Left hindlimb (tissue), 1 donor: ENCODE measurements around the gene LAMB3.

ENCODE experiments used
- DNase-seq: peaks from one replicate; pipeline ENCODE4 v3.0.0-alpha.2; 2018

The LAMB3 gene

GRCh38 chr1:209590405-209590804 is 61.8 kb downstream of the LAMB3 start:
- no peak for DNase-seq

- DNase-seq, result no peak
These were observed 62.4 kb downstream of the LAMB3 start for GRCh38 chr1:209589863-209590262.

GRCh38 chr1:209589440-209589839 is 62.8 kb downstream of the LAMB3 start:
- no peak for DNase-seq

- no peak for DNase-seq
These were observed 64.4 kb downstream of the LAMB3 start for GRCh38 chr1:209587789-209588188.

- no peak for DNase-seq
These were observed 65.9 kb downstream of the LAMB3 start for GRCh38 chr1:209586221-209586740.

GRCh38 chr1:209585672-209586071 is 66.6 kb downstream of the LAMB3 start:
- peak; percentile 79 for DNase-seq

GRCh38 chr1:209585197-209585596 is 67.0 kb downstream of the LAMB3 start:
- DNase-seq, result no peak

GRCh38 chr1:209584231-209584672 is 68.0 kb downstream of the LAMB3 start:
- DNase-seq, result no peak

GRCh38 chr1:209583408-209583807 is 68.8 kb downstream of the LAMB3 start, which contains the start of gene CAMK1G:
CAMK1G (plus strand) TSS chr1:209583714; CDS start chr1:209594984, 11,270 bp downstream.
- DNase-seq, result no peak

GRCh38 chr1:209580577-209580976 is 71.6 kb downstream of the LAMB3 start:
- DNase-seq, result no peak

GRCh38 chr1:209577346-209577745 is 74.9 kb downstream of the LAMB3 start:
- DNase-seq, result no peak

- DNase-seq, result peak; percentile 76
These were observed 75.6 kb downstream of the LAMB3 start for GRCh38 chr1:209576392-209577197.

- no peak for DNase-seq
These were observed 81.5 kb downstream of the LAMB3 start for GRCh38 chr1:209570743-209571142.

- DNase-seq, result peak; percentile 49
These were observed 82.6 kb downstream of the LAMB3 start for GRCh38 chr1:209569455-209570207.

- DNase-seq, result no peak
These were observed 84.5 kb downstream of the LAMB3 start for GRCh38 chr1:209567698-209568175.

GRCh38 chr1:209565759-209566678 is 86.2 kb downstream of the LAMB3 start:
- DNase-seq, result peak; percentile 68
